A549 (cell line): ENCODE results near the gene PPA1.

ENCODE experiments used
- CBX8 ChIP-seq: fragments of 200-600 bp; sonication (generic); IDR thresholded peaks from 2 replicates; pipeline ENCODE4 v1.6.1; 2016
- CTCF ChIP-seq: fragments of >200 bp; sonication (Bioruptor Twin); formaldehyde crosslinking; IDR thresholded peaks from 3 replicates; pipeline ENCODE4 v1.5.1; 2016
- KDM5A ChIP-seq: fragments of 200-600 bp; sonication (generic); IDR thresholded peaks from 2 replicates; pipeline ENCODE4 v1.6.1; 2016; ENCODE audit warnings: antibody characterized with exemption, mild to moderate bottlenecking
- PBX3 ChIP-seq: IDR thresholded peaks from 2 replicates; pipeline ENCODE4 v1.6.1; 2012
- POLR2A ChIP-seq: IDR thresholded peaks from 2 replicates; pipeline ENCODE4 v1.6.1; 2012; ENCODE audit warnings: mild to moderate bottlenecking, low read length
- TFCP2L1 ChIP-seq: fragments of 250-450 bp; sonication (Bioruptor Pico); IDR thresholded peaks from 2 replicates; pipeline ENCODE4 v1.5.0; 2021; ENCODE audit warnings: mild to moderate bottlenecking

DNA sequence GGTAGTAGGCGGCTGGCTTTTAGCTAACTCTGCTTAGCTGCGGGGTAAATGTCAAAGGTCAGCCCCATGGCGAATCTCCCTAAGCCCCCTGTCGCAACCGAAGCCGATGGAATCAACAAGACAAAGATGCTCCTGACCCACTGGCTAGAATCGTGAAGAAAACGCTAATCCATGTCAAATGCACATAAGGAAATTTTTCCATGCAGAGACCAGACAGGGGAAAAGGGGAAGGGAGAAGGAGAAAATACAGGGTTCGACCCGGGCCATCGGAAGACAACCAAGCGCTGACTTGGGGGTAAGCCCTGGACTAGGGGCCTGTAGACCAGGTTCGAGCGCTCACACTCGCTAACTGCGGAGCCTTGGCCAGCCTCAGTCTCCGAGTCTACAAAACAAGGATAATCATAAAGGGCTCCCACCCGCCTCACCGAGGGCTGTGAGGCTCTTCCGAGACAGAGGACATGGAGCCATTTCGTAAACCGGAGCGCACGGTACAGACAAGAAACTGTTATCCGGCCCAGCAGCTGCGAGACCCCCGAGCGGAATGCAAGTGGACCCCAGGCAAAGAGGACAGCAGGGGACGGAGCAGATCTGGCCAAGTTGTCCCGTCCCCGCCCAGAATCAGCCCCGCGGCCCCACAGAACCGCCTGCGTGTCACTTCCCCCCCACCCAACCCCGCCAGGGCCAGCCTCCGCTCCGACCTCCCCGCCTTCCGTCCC is 63.4 kb downstream of the PPA1 start:
- TF ChIP-seq CBX8 (no peak), KDM5A (no peak), CTCF (no peak), POLR2A (no peak), TFCP2L1 (CRISPR knock-in tag) (no peak), PBX3 (no peak)
